HG03521 (cell line): ENCODE data around the gene SEPTIN2.
"Not testable (repeated sequence)": the region's sequence is repeated elsewhere in the genome, so short reads cannot be mapped to it uniquely, and the experiment has no call there.

Experiments used
- ATAC-seq: cut with Tn5 transposase; IDR thresholded peaks from one replicate; pipeline ENCODE4 v1.9.1; 2021; ENCODE audit warnings: mild to moderate bottlenecking, moderate library complexity; ENCODE audit not compliant: unreplicated experiment

SEPTIN2 gene

DNA sequence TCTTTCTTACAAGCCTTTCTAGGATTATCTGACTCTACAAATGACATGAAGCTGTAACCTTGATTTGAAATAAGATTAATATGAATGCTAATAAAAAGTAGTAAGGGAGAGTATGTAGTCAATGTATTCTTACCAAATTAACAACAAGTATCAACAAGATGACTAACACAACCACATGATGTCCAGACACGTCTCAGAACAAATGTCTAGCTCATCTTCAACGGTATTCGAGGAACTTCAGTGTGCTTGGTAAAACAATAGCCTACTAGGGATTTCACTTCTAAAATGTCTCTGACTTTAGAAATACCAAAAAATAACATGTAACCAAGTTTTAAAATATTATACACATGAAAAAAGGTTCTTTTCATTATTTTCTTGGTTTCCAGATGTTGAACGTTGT, 3.6 kb upstream of the SEPTIN2 start:
- ATAC-seq: no peak

DNA sequence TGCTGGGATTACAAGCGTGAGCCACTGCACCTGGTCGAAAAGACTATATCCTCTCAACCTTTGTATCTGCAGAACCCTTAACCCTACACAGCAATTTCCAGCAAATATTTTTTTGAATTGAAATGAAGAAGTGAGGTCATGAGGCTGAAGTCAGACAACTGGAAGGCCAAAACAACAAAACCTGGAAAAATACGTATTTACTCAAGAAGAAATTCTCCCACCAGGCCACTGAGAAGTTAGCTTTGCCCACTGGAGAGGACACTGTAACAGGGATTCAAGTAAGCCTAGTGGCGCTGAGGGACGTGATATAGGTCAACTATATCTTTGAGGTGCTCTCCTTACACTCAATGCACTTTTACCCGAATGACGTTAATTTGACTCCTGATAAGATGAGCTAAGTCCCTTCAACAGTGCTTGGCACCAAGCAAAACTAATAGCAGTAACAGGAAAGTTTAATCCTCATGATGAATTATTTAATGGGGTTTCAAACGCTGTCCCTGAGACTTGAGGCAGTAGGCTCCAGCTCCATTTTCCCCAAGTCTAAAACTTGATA, 2.1 kb upstream of the SEPTIN2 start:
- ATAC-seq: no peak

DNA sequence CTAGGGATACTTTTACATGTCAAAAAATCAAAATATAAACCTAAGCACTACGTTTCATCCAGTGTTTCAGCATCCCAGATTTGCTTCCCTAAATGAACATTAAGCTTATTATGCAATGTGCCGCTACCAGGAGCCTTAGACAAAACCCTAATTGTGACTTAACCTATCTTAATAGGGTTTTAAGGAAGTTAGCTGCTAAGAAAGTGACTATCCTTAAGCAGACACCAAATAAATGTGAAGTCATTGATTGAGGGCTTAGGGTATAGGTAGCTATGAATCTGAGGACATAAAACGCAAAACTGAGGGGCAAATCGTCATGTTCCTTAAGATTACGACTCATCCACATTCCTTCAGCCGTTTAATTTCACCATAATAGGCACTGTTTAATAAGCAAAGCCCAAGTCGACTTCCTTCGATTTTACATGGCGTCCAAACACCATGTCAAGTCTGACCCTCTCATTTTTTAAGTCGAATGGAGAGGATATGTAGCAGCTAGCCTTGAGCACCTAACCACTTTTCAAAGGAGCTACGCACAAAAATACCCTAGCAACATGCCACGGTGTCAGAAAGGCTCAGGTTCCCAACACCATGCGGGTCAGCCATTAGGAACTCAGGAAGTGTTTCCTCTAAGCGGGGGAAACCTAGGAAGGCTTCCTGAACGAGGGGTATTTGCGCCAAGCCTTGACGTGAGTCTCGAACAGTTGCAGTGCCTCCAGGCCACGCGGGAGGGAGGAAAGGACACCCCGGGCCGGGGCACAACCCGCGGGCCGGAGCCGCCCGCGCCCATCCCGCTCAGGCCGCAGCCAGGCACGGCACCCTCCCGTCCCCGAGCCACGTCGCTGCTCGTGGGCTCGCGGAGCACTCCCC, 1.3 kb upstream of the SEPTIN2 start:
- no peak for ATAC-seq

DNA sequence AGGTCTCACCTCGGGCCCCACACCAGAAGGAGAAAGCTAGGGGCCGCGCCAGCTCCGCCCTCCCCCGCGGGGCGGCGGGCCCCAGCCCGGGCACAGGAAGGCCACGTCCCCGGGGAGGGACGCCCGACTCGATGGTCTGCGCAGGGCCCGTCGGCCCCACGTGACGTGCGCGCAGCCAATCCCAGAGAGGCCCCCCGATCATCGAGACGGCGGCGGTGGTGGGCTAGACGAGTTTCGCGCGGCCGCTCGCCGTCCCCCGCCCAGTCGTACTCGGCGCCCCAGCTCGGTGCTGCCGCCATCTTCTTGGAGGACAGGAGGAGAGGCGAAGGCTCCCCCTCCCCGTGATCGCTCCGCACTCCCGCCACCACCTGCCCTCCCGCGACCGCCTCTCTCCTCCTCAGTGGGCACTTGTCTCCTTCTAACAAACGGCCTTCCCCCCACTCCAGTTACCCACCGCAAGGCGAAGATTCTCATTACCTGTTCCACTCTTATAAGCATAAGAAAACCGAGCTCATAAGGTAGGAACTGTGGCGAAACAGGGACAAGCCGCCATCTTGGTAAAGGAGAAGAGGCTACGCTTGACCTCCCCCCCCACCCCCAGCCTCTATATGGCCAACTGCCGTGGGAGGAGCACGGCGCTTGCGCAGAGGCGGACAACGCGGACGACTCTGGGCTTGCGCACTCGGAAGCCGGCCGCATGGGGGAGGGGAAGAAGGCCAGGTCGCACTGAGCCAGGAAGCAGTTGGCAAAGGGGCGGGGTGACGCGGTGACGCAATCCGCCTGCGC, 439 bp upstream of the SEPTIN2 start, which contains the start of gene HDLBP:
Gene HDLBP, minus strand, starts transcription at position 580 of the 786 bp plus-strand sequence. CDS start 48,803 bp downstream, outside the sequence.
- peak; percentile 70 for ATAC-seq

DNA sequence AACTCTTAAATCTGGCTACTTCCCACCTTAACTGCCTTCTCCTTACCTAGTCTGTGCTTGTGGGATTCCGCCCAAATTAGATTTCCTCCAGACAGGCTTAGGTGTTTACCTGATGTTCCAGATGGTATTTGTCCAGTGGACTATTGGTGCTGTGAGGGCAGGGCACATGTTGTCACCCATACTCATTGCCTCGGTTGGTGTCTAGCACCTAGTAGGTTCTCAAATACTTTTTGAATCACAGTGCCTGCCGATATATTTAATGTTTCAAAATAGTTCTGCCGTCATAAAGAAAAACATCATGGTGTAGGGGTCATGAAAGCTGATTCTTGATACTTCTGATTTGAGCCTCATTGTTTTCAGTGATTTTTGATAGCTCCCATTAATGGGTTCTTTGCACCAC, 1.1 kb downstream of the SEPTIN2 start:
- ATAC-seq: no peak

DNA sequence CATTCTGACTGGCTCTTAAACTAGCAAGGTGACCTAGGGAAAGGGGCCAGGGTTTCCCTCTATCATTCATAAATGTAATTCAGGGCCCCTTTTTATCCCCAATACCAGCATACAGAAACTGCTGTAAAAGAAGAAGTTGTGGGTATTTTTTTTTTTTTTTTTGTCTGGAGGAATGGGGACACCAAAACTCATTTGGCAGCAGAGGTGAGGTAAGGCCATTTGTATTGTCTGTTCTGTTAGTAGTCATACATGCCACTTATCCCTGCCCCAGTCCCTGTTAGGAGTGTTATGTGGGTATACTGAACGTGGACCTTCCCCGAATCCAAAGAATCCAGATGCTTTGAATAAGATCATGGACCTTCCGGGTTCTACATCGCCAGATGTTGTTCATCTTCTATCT, 1.7 kb downstream of the SEPTIN2 start:
- ATAC-seq: no peak

DNA sequence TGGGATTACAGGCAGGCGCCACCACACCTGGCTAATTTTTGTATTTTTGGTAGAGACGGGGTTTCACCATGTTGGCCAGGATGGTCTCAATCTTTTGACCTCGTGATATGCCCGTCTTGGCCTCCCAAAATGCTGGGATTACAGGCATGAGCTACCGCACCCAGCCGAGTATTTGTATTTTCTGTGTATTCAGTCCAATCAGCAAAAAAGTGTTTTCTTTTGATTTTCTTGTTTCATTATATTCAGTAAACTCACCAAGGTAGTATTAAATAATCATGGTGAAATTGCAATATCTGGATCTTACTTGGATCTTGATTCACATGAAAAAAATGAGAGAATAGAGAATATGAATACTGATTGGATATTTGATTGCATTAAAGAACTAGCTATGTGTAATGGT, 3.1 kb downstream of the SEPTIN2 start:
- ATAC-seq: not testable (repeated sequence)

DNA sequence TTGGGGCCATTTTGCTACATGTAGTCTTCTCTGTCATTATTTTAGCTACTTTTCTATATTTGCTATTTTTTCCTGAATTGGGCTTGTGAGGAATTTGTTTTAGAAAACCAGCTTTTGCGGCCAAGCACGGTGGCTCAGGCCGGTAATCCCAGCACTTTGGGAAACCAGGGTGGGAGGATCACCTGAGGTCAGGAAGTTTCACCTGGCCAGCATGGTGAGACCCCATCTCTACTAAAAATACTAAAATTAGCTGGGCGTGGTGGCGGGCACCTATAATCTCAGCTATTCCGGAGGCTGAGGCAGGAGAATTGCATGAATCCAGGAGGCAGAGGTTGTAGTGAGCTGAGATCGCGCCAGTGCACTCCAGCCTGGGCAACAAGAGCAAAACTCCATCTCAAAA, 4.7 kb downstream of the SEPTIN2 start:
- ATAC-seq: no peak

DNA sequence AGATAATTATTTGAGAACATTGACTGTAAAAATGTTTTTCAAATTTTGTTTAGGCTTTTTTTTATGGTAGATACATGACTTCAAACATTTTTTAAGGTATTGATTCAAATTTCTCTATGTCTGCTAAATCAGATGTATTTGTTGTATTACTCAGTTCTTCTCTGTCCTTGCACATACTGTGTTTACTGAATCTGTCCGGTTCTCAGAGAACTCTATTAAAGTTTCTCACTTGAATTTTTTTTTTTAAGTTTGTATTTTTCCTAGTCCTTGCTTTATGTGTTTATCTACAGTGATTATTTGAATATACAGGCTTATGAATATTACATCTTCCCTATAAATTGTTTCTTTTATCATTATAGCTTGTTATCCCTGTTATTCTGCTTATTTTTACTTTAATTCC, 5.3 kb downstream of the SEPTIN2 start:
- no peak for ATAC-seq

DNA sequence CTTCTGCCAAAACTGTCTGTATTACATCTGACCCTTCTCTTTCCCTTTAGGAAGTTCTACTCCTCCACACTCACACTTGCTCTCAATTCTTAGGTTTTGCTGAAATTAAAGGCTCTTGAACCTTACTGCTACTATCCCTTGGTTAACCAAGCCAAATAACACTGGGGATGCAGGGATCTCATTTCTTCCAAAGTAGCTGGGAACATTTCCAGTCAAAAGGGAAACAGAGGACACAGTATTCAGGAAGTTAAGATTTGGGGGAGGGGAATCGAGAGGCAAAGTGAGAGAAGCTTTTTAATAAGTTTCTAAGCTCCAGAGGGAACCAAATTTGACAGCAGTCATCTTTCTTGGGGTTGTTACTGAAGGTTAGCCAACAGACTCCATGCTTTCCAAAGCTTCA, 6.2 kb downstream of the SEPTIN2 start:
- no peak for ATAC-seq

DNA sequence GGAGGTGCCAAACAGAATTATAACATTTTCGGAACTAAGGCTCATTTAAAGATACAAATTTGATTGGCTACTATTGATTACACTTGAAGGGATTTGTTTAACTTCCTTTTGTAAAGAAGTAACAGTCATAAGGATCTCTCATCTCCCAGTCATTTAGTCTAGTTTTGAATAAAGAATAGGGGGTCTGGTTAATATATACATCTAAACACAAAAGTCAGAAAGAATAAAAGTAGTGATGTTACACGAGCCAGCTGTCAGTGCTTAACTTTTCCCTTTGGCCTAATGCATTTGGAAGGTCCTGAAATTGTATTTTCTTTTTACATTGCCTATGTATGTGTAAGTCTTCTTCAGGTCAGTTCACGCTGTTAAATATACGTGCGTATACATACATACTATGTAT, 8.1 kb downstream of the SEPTIN2 start:
- ATAC-seq: no peak

DNA sequence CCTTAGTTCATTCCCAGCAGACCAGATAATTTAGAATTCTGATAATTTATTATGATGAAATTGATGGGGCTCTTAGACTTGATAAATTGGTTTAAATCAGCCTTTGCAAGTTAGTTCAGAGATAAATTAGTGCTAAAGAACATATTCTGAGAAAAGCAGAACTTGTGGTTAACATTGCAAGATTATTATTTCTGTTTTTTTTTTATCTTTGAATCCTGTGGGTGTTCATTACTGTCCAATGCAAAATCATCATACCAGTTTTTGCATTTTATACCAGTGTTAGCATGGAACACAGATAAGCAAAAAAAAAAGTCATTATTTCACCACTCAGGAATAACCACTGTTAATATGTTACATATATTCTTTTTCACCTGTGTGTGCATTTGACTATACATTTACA, 9.1 kb downstream of the SEPTIN2 start:
- ATAC-seq: no peak

DNA sequence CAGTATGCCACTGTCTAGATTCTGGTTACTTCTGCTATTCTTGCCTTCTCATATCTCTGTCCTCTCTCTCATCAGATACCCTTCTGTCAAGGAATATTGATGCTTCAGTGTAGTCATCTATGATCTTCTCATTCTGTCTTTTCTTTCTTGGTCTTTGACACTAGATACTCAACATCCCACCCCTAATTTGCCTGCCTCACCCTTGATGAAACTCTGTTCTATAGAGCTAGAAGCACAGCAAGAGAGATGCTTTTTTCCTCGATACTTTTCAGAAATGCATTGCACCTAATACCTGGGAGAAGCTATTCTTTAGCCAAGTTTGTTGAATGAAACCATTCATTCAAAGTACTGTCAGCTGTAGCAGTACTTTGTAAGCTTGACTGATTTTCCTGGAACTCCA, 9.5 kb downstream of the SEPTIN2 start:
- ATAC-seq: no peak

DNA sequence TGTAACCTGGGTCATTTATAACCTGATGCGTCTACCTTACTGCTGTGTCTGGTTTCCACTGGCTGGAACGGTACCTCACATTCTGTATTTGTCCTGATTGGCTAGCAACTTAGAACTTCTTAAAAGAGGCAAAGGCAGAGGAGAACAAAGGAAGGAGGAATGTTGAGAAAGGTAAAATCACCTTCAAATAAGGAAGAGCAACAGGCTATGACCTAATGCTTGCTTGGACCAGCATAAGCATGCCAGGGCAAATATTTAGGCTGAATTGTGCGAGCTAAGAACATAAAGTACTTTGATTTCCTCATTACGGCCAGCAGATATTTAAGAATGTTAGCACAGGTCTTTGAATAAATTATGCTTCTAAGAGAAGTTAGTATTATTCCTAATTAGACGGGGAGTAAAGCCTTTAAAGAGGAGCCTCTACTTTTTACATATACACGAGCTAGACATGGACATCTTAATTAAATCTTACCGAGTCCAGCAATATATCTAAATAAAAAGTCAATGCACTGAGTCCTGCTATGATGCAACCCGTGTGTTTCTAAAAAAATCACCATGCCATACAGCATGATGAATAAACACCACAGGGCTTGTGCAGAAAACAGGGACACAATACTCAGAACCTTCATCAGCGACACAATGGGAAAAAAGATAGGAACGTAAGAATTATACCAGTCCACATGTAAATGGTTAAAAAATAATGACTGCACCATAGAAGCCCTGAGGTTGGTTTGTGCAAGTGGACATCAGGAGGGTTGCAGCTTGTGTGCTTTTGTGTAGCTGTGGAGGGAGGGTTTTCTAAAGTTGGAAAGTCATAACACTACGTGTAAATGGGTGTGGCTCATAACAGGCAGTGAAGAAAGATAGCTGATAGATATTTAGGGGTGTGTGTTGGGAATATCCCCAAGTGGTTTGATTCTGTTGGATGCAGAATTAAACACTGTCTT, 14.2 kb downstream of the SEPTIN2 start:
- ATAC-seq: no peak

DNA sequence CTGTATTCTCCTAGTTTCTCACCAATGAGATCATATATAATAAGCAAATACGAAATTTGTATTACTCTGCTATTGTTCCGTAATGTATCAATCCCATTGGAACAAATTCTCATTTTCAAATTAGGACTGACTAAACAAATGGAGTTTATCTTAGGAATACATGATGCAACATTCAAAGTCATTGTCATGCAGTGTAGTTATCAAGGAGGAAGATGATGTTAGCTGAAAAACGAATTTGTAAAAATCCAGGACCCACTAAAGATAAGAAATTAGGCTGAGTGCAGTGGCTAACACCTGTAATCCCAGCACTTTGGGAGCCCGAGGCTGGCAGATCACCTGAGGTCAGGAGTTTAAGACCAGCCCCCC, 14.9 kb downstream of the SEPTIN2 start:
- no peak for ATAC-seq

DNA sequence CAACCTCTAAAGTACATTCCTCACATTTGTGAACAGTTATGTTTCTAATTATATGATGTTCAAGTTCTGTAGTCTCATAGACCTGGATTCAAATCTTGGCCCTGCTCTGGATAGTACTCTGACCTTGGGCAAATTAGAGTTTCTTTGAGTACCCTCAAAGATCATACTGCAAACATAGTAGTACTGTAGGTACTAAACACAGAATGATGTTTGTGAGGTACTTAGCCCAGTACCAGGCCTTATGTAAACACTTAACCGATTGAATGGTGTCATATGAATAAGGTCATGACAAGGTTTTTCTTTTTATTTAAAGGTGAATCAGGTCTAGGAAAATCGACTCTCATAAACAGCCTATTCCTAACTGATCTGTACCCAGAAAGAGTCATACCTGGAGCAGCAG, 19.1 kb downstream of the SEPTIN2 start:
- no peak for ATAC-seq

DNA sequence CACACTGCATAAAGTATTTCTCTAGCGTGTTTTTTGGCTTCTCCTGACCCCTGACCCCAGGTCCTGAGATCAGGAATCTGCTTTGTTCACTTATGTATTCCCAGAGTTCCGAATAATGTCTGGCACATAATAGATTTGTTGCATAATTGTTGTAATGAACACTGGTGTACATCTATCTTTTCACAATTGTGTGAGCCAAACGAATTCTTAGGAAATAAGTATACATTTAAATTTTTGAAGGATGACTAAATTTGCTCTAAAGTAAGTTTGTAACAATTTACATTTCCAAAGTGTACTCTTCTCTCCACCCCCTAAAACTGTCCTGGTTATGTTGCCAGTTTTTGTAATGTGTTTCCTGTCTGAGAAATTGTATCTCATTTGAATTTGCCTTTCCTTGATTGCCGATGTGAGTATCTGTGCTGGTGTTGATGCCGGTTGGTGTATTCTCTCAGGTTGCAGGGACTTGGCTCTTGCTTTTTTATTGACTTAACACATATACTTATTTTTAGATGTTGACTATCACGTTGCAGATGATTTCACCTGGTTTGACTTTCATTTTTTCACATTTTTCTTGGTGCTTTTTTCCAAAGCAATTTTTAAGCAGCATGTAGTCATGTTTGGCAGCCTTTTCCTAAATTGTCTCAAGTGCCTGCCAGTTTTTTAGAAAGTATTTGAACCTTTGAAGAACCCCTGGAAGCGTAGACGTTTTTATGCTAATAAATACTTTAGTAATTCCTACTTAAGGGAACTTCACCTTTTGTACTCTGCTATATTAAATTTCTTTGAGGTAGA, 24.3 kb downstream of the SEPTIN2 start:
- ATAC-seq: no peak

DNA sequence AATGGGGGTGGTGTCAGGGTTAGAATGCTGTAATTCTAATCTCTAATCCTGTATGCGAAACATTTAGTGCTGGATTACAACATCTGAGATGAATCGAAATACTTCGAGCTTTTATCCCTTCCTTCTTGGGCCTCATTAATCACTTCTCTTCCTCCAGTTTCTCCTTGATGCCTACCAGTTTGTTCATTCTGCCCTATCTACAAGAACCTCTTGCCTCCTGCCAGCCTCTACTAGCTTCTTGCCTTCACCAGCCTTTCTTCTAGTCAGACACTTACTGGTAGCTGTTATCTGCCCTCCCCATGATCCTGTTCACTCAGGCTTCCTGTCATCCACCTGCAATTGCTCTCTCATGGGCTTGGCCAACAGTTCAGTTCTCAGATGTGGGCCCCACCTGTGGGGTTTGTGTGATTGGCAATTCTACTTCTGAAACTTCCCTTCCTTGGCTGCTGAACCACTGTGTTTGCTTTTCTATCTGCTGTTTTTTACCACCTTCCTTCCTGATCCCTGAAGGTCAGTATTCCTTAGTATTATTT, 25.0 kb downstream of the SEPTIN2 start:
- no peak for ATAC-seq

DNA sequence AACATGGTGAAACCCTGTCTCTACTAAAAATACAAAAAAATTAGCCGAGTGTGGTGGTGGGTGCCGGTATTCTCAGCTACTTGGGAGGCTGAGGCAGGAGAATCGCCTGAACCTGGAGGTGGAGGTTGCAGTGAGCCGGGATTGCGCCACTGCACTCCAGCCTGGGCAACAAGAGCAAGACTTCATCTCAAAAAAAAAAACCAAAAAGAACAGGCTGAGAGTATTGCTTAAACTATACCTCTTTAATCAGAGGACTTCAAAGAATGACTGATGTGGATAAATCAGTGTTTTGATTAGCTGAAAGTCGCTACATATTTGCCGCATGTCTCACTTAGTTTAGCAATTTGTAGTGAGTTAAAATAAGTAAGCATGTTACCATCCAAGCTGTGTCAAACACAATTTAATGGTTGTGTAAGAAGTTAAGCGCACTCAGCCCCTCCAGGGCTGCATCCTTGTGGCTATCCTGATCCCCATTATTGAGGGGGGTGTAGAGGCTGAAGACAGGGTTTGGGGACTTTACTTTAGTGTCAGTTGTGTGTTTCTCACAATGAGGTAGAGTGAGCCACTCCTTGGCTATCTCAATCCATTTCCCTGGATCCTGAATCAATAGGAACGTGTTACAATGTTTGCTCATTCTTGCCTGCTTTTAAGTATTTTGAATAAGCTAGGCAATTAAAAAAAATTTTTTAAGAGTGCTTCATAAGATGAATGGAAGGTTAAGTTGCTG, 29.4 kb downstream of the SEPTIN2 start:
- no peak for ATAC-seq
